GM12878 (cell line): ENCODE results near the gene MAGI1. TPM values are rescaled to one million over a fixed set of nuclear protein-coding genes. Genes with fewer than 3 reads are reported as not detected.

ENCODE experiments used
- ATAC-seq: fragments of 200-7000 bp; cut with Tn5 transposase; 3 replicates; pipeline ENCODE4 v1.9.1; 2020; ENCODE audit warnings: mild to moderate bottlenecking, moderate library complexity
- BruUV-seq: library from RNA; stranded (reverse); fragments of 400-500 nt; replicated peaks from 2 replicates; lab custom pipeline; 2021; lab: Mats Ljungman, UMichigan
- CTCF ChIA-PET: fragments of 300-600 bp; sonication (Branson Sonifier 250); formaldehyde crosslinking; extraction: SDS; loops from one replicate; lab custom pipeline; 2021; ENCODE audit warnings: inconsistent platforms; lab: Yijun Ruan, JAX
- POLR2A ChIA-PET: fragments of 350-600 bp; formaldehyde crosslinking; extraction: SDS; loops from one replicate; lab custom pipeline; 2021; ENCODE audit warnings: inconsistent platforms; lab: Charles Lee
- RAD21 ChIA-PET: fragments of 300-600 bp; sonication (Branson Sonifier 250); formaldehyde crosslinking; loops from one replicate; lab custom pipeline; 2023; ENCODE audit warnings: antibody characterized with exemption; ENCODE audit not compliant: unreplicated experiment; lab: Charles Lee
- SMC1A ChIA-PET: fragments of 300-600 bp; sonication (Branson Sonifier 250); formaldehyde crosslinking; loops from one replicate; lab custom pipeline; 2023; ENCODE audit not compliant: unreplicated experiment, uncharacterized antibody; lab: Charles Lee
- DNase-seq: peaks from one replicate; pipeline ENCODE4 v3.0.0-alpha.2; 2011; ENCODE audit warnings: low read depth, low spot score
- FAIRE-seq: peaks from 3 replicates; lab custom pipeline; 2011; peaks lifted over from hg19 to GRCh38; lab: Jason Lieb, UNC
- H2AFZ ChIP-seq: 2 replicates; pipeline ENCODE4 v1.6.0; 2011; ENCODE audit warnings: low read depth, low read length, control low read depth; ENCODE audit not compliant: control insufficient read depth
- H3K27ac ChIP-seq: 2 replicates; pipeline ENCODE4 v1.5.1; 2011; ENCODE audit warnings: control low read depth; ENCODE audit not compliant: control insufficient read depth, insufficient read depth
- H3K27me3 ChIP-seq, 2 experiments: replicated peaks in 1 of 2; 2 replicates each; pipeline versions ENCODE4 v1.6.0 to v1.6.1; 2011; ENCODE audit warnings: low read length in 1 of 2; ENCODE audit not compliant: control insufficient read depth in 2 of 2, insufficient read depth in 2 of 2
- H3K36me3 ChIP-seq, 2 experiments: 2 replicates each; pipeline ENCODE4 v1.5.1; 2011; ENCODE audit warnings: low read length in 1 of 2; ENCODE audit not compliant: control insufficient read depth in 2 of 2, insufficient read depth in 2 of 2
- H3K4me1 ChIP-seq: 2 replicates; pipeline ENCODE4 v1.6.1; 2011; ENCODE audit warnings: mild to moderate bottlenecking, low read length, moderate library complexity, mixed read lengths; ENCODE audit not compliant: control insufficient read depth, insufficient read depth
- H3K4me2 ChIP-seq: 2 replicates; pipeline ENCODE4 v1.6.0; 2011; ENCODE audit warnings: control low read depth; ENCODE audit not compliant: control insufficient read depth, insufficient read depth
- H3K4me3 ChIP-seq: fragments of 200-600 bp; sonication (generic); 2 replicates; pipeline ENCODE4 v1.5.1; 2016
- H3K79me2 ChIP-seq: 2 replicates; pipeline ENCODE4 v1.6.0; 2011; ENCODE audit warnings: low read length; ENCODE audit not compliant: control insufficient read depth, insufficient read depth
- H3K9ac ChIP-seq: 2 replicates; pipeline ENCODE4 v1.8.0; 2011; ENCODE audit warnings: low read length, control low read depth, mixed read lengths; ENCODE audit not compliant: control insufficient read depth, insufficient read depth
- H3K9me3 ChIP-seq: replicated peaks from 3 replicates; pipeline ENCODE4 v1.5.1; 2011; ENCODE audit warnings: mild to moderate bottlenecking, low read length; ENCODE audit not compliant: control insufficient read depth, insufficient read depth
- H4K20me1 ChIP-seq: 2 replicates; pipeline ENCODE4 v1.6.0; 2011; ENCODE audit not compliant: control insufficient read depth, insufficient read depth
- BHLHE40 ChIP-seq, 2 experiments: fragments of 450-650 bp in 1 of 2; IDR thresholded peaks; 2 replicates each; pipeline ENCODE4 v1.6.1; 2011 to 2017; ENCODE audit warnings: low read depth in 2 of 2, borderline replicate concordance in 1 of 2, improper control_type of control experiment in 1 of 2, low read length in 1 of 2, mild to moderate bottlenecking in 1 of 2
- CTCF ChIP-seq, 3 experiments: IDR thresholded peaks in 2 of 3; conservative IDR thresholded peaks in 1 of 3; 2 replicates each; pipeline ENCODE4 v1.5.1; 2011; ENCODE audit warnings: low read depth in 3 of 3, low read length in 3 of 3, mild to moderate bottlenecking in 3 of 3, control low read depth in 2 of 3, moderate library complexity in 2 of 3, inconsistent platforms in 1 of 3, mixed read lengths in 1 of 3; ENCODE audit not compliant: control insufficient read depth in 2 of 3, insufficient read depth in 1 of 3; ENCODE audit errors: extremely low read depth in 1 of 3
- DPF2 ChIP-seq: fragments of 450-650 bp; IDR thresholded peaks from 2 replicates; pipeline ENCODE4 v1.6.1; 2017; ENCODE audit warnings: mild to moderate bottlenecking
- EZH2 ChIP-seq: IDR thresholded peaks from 2 replicates; pipeline ENCODE4 v1.6.1; 2012; ENCODE audit warnings: low read depth, mild to moderate bottlenecking, control low read depth, inconsistent platforms, low read length, borderline replicate concordance; ENCODE audit not compliant: control insufficient read depth
- IKZF2 ChIP-seq, 2 experiments: fragments of 450-650 bp; IDR thresholded peaks; 2 replicates each; pipeline ENCODE4 v1.6.1; 2017; ENCODE audit warnings: mild to moderate bottlenecking in 2 of 2, moderate library complexity in 2 of 2
- KAT2A ChIP-seq: conservative IDR thresholded peaks from 2 replicates; pipeline ENCODE4 v1.6.1; 2011; ENCODE audit warnings: low read depth, low read length; ENCODE audit not compliant: control insufficient read depth
- MEF2B ChIP-seq: fragments of 450-650 bp; IDR thresholded peaks from 2 replicates; pipeline ENCODE4 v1.6.1; 2018; ENCODE audit warnings: mild to moderate bottlenecking, moderate library complexity; ENCODE audit not compliant: partially characterized antibody, poor library complexity, severe bottlenecking
- MYC ChIP-seq: IDR thresholded peaks from 2 replicates; pipeline ENCODE4 v1.6.1; 2011; ENCODE audit warnings: mild to moderate bottlenecking, low read length, moderate library complexity, inconsistent platforms; ENCODE audit not compliant: insufficient read depth, insufficient replicate concordance, insufficient read length, severe bottlenecking
- NFYA ChIP-seq: IDR thresholded peaks from 2 replicates; pipeline ENCODE4 v1.6.1; 2011; ENCODE audit warnings: low read depth, mild to moderate bottlenecking, low read length, improper control_type of control experiment, borderline replicate concordance
- NR2C1 ChIP-seq: fragments of 450-650 bp; IDR thresholded peaks from 2 replicates; pipeline ENCODE4 v1.6.1; 2017; ENCODE audit warnings: antibody characterized with exemption, mild to moderate bottlenecking, moderate library complexity
- PAX8 ChIP-seq: fragments of 450-650 bp; IDR thresholded peaks from 2 replicates; pipeline ENCODE4 v1.6.1; 2017; ENCODE audit warnings: mild to moderate bottlenecking, moderate library complexity
- RELA ChIP-seq: fragments of 450-650 bp; IDR thresholded peaks from 2 replicates; pipeline ENCODE4 v1.8.0; 2014; ENCODE audit warnings: borderline replicate concordance; ENCODE audit not compliant: partially characterized antibody
- STAT3 ChIP-seq: IDR thresholded peaks from 2 replicates; pipeline ENCODE4 v1.6.1; 2011; ENCODE audit warnings: low read depth, low read length, improper control_type of control experiment
- TAF1 ChIP-seq: IDR thresholded peaks from 2 replicates; pipeline ENCODE4 v1.6.1; 2011; ENCODE audit warnings: mild to moderate bottlenecking, low read depth, low read length, borderline replicate concordance
- TBL1XR1 ChIP-seq: IDR thresholded peaks from 2 replicates; pipeline ENCODE4 v1.6.1; 2012; ENCODE audit warnings: low read depth, low read length, improper control_type of control experiment
- TCF12 ChIP-seq: IDR thresholded peaks from 2 replicates; pipeline ENCODE4 v1.6.1; 2011; ENCODE audit warnings: low read depth, mild to moderate bottlenecking, low read length
- TCF3 ChIP-seq: IDR thresholded peaks from 2 replicates; pipeline ENCODE4 v1.6.1; 2012; ENCODE audit warnings: low read depth, mild to moderate bottlenecking, low read length, borderline replicate concordance; ENCODE audit not compliant: insufficient read depth
- YY1 ChIP-seq: IDR thresholded peaks from 2 replicates; pipeline ENCODE4 v1.6.1; 2011; ENCODE audit warnings: low read depth, mild to moderate bottlenecking, low read length
- ZNF207 ChIP-seq: fragments of 450-650 bp; IDR thresholded peaks from 2 replicates; pipeline ENCODE4 v1.6.1; 2014; ENCODE audit warnings: antibody characterized with exemption, mild to moderate bottlenecking, borderline replicate concordance
- WGBS: methylation state at CpG from one replicate; pipeline ENCODE4 v1.1.6; 2016; ENCODE audit warnings: low lambda C conversion rate; ENCODE audit not compliant: insufficient replicate concordance, insufficient coverage; ENCODE audit errors: missing lambda C conversion rate; 5-methylcytosine and 5-hydroxymethylcytosine counted together
- in situ Hi-C: fragments of 300-500 bp; cut with MboI; formaldehyde crosslinking; loops from 9 replicates; pipeline ENCODE4 v1.14.3; 2018; ENCODE audit warnings: mixed read lengths
- intact Hi-C: fragments of 100-400 bp; cut with micrococcal nuclease; formaldehyde crosslinking; loops from one replicate; pipeline ENCODE4 v1.14.2; 2022; ENCODE audit not compliant: unreplicated experiment
- polyA plus RNA-seq, 11 experiments: library from polyadenylated mRNA; depleted of rRNA in 4 of 11; unstranded in 6 of 11; stranded (reverse) in 5 of 11; fragments of >200 nt; fragmentation: Nextera tagmentation in 4 of 11; fragmentation: Illumina TruSeq in 1 of 11; extraction: Ambion mirVana in 4 of 11; extraction: Trizol in 1 of 11; gene quantifications; 1 replicate in 1 of 11; 2 replicates in 10 of 11; pipeline versions ENCODE4 v1.2.1 to v1.2.3, GENCODE V29; 2011 to 2016; ENCODE audit warnings: inconsistent platforms in 2 of 11, missing spikeins in 2 of 11, low read depth in 1 of 11
- total RNA-seq, 4 experiments: library from RNA; depleted of rRNA in 3 of 4; stranded (reverse); fragments of >200 nt in 3 of 4; fragmentation: Illumina TruSeq in 1 of 4; extraction: Trizol in 1 of 4; gene quantifications; 2 replicates each; pipeline versions ENCODE4 v1.2.1 to v1.2.3, GENCODE V29; 2013 to 2021

Gene MAGI1
- total and polyA plus RNA-seq, 10 of the 15 experiments (the other 5 are each of a cell fraction or from before 2014, with no cell fraction given), result 0.02 to 3.3 (median 0.29) TPM; not detected in 1

DNA sequence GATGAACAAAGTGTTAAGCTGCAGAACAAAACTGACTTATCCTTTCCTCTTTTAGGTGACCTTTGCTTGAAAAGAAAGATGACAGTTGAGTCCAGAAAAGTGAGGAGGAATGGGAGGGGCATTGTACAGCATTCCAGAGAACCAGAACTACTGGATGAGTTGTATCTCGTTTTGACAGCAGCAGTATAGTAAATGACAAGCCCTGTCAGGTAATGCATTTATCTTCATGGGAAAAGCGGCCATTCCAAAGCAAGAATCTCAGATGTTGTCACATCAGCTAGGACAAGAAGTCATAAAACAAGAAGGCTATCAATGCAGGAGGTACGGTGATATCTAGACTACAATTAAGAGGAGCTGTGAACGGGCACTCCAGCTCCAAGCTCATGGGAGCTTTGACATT is 421.5 kb downstream of the MAGI1 start (continued):
- no peak for TF ChIP-seq STAT3
- no peak for TF ChIP-seq MEF2B

GRCh38 chr3:65616563-65616962 is 422.2 kb downstream of the MAGI1 start:
- Histone ChIP-seq H3K4me1 (no peaks in the 10 kb centered on the region), H3K9me3 (no peaks in the 10 kb centered on the region), H3K27me3 (no peaks in the 10 kb centered on the region), H3K79me2 (no peaks in the 10 kb centered on the region), H3K27ac (no peak overlapping the region), H2AFZ (no peak overlapping the region), H3K4me3 (no peak overlapping the region), H3K4me2 (no peak overlapping the region), H3K9ac (no peak overlapping the region), H4K20me1 (no peaks in the 10 kb centered on the region), H3K36me3 (no peaks in the 10 kb centered on the region)
- 95% methylated on average over 1 of the region's 1 CpG for WGBS
- ChIA-PET SMC1A (no interaction called here), CTCF (no interaction called here), POLR2A (no interaction called here), RAD21 (no interaction called here)
- intact Hi-C loops (no loop called here), in situ Hi-C loops (no loop called here)
- ATAC-seq (no peak), FAIRE-seq (no peak), DNase-seq (no peak)
- TF ChIP-seq STAT3, result no peak
- TF ChIP-seq NR2C1, result no peak
- TF ChIP-seq CTCF (IDR thresholded peaks at IDR 0.05 in 2 of 3, conservative IDR thresholded peaks at IDR 0.05 in 1 of 3; ENCODE audit: control insufficient read depth in 2 of 3, extremely low read depth in 1 of 3, insufficient read depth in 1 of 3, low read depth in 3 of 3, low read length in 3 of 3), result no peak
- no peak for TF ChIP-seq YY1
- TF ChIP-seq MYC, result no peak
- TF ChIP-seq ZNF207, result no peak
- no peak for TF ChIP-seq TAF1
- TF ChIP-seq IKZF2 (IDR thresholded peaks at IDR 0.05), result no peak
- TF ChIP-seq EZH2, result no peak
- no peak for TF ChIP-seq TCF3
- no peak for TF ChIP-seq RELA
- no peak for TF ChIP-seq DPF2
- no peak for TF ChIP-seq KAT2A
- no peak for TF ChIP-seq TBL1XR1
- TF ChIP-seq NFYA, result no peak
- TF ChIP-seq TCF12, result no peak
- no peak for TF ChIP-seq BHLHE40 (IDR thresholded peaks at IDR 0.05; ENCODE audit: borderline replicate concordance in 1 of 2, low read depth in 2 of 2, low read length in 1 of 2)
- TF ChIP-seq PAX8, result no peak
- BruUV-seq, result no TSS peak
